ENCODE measurements around the gene IFT57. TPM values are rescaled to one million over a fixed set of nuclear protein-coding genes. Genes with fewer than 3 reads are reported as not detected.

The IFT57 gene
- total and polyA plus RNA-seq, 10 of the 15 experiments (the other 5 are each of a cell fraction or from before 2014, with no cell fraction given) = 1.8 to 25.0 (median 7.5) TPM

DNA sequence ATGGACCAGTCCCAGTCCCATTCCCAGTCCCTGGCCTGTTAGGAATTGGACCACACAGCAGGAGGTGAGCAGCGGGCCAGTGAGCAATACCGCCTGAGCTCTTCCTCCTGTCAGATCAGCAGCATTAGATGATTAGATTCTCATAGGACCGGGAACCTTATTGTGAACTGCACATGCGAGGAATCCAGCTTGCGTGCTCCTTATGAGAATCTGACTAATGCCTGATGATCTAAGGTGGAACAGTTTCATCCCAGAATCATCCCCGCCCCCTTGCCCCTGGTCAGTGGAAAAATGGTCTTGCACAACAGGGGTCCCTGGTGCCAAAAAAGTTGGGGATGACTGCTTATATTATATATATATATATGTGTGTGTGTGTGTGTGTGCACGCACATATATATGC is 63.1 kb downstream of the IFT57 start:
- H3K27ac ChIP-seq (ENCODE audit: control insufficient read depth, insufficient read depth) = no peak overlapping the region
- ChIA-PET CTCF (interaction anchor here (2.6 to 3.3 kb wide), 2 partner anchors 163 to 244 kb away, joined by 6 to 31 read pairs; no protein-coding TSS in a partner anchor), RAD21 (ENCODE audit: unreplicated experiment) (interaction anchor here (1.4 kb wide), 1 partner anchor 163 kb away, joined by 3 read pairs; no protein-coding TSS in a partner anchor), SMC1A (ENCODE audit: uncharacterized antibody, unreplicated experiment) (interaction anchor here (1.8 to 3.8 kb wide), 2 partner anchors 247 to 316 kb away, joined by 6 to 23 read pairs; no protein-coding TSS in a partner anchor), POLR2A (interaction anchor here (0.6 kb wide), 1 partner anchor 142 kb away, joined by 5 read pairs; no protein-coding TSS in a partner anchor)
- H3K27me3 ChIP-seq (replicated peaks in 1 of 2; ENCODE audit: control insufficient read depth in 2 of 2, insufficient read depth in 2 of 2, low read length in 1 of 2) = no peaks in the 10 kb centered on the region
- 95% methylated on average over 7 of the region's 7 CpGs for WGBS (ENCODE audit: insufficient coverage, insufficient replicate concordance, low lambda C conversion rate, missing lambda C conversion rate)
- in situ Hi-C loops (cut with MboI) = no loop called here
- no peaks in the 10 kb centered on the region for H3K9me3 ChIP-seq (replicated peaks; ENCODE audit: control insufficient read depth, insufficient read depth, low read length)
- H4K20me1 ChIP-seq (ENCODE audit: control insufficient read depth, insufficient read depth) = no peaks in the 10 kb centered on the region
- H3K4me3 ChIP-seq = no peak overlapping the region
- no peak for ATAC-seq
- no peak for TF ChIP-seq YY1 (IDR thresholded peaks at IDR 0.05; ENCODE audit: low read depth, low read length)
- no peak for TF ChIP-seq NBN (IDR thresholded peaks at IDR 0.05)
- no peak for TF ChIP-seq MYB (IDR thresholded peaks at IDR 0.05; ENCODE audit: borderline replicate concordance, low read depth, low read length)
- no peak for TF ChIP-seq RAD51 (IDR thresholded peaks at IDR 0.05)
- no peak for TF ChIP-seq IKZF2 (IDR thresholded peaks at IDR 0.05)
- H3K79me2 ChIP-seq (ENCODE audit: control insufficient read depth, insufficient read depth, low read length) = no peaks in the 10 kb centered on the region
- no TSS peak for BruUV-seq (replicated peaks)
- no peaks in the 10 kb centered on the region for H3K4me1 ChIP-seq (ENCODE audit: control insufficient read depth, insufficient read depth, low read length)
- no peak overlapping the region for H3K9ac ChIP-seq (ENCODE audit: control insufficient read depth, insufficient read depth, low read length)
- H2AFZ ChIP-seq (ENCODE audit: control insufficient read depth, low read depth, low read length) = no peak overlapping the region
- H3K4me2 ChIP-seq (ENCODE audit: control insufficient read depth, insufficient read depth) = no peak overlapping the region
- intact Hi-C loops (cut with micrococcal nuclease; ENCODE audit: unreplicated experiment) = loop anchor here (10.0 kb wide), 1 partner anchor 136 kb away; the partner anchor contains the start of gene HHLA2
- FAIRE-seq = no peak
- H3K36me3 ChIP-seq (ENCODE audit: control insufficient read depth in 2 of 2, insufficient read depth in 2 of 2, low read length in 1 of 2) = no peaks in the 10 kb centered on the region
- no peak for DNase-seq (ENCODE audit: low read depth, low spot score)

DNA sequence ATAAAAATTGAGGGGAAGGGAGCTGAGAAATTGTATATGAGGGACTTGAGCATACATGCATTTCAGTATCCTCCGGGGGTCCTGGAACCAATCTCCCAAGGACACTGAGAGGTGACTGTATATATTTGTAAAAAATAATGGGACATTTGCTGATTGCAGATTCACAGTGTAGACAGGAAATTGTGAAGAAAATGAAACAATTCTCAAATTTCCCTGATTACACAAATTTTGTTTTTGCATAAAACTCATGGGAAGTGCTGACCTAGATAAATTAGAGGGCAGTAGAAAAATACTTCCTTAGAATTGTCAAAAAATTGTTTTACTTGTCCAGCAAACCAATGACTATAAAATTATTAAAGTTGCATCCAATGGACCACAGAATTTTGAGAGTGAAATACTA is 64.0 kb downstream of the IFT57 start:
- BruUV-seq (replicated peaks) = no TSS peak

More for the DNA sequence above, 64.0 kb downstream of the IFT57 start:
- ChIA-PET POLR2A (interaction anchor here (0.6 kb wide), 1 partner anchor 141 kb away, joined by 5 read pairs; no protein-coding TSS in a partner anchor), RAD21 (ENCODE audit: unreplicated experiment) (interaction anchor here (1.2 to 1.4 kb wide), 3 partner anchors 33 to 244 kb away, joined by 3 read pairs; no protein-coding TSS in a partner anchor), SMC1A (ENCODE audit: uncharacterized antibody, unreplicated experiment) (interaction anchor here (1.0 to 3.8 kb wide), 8 partner anchors 9 to 319 kb away, joined by 4 to 23 read pairs (median 6); partner anchors contain the start of gene HHLA2), CTCF (interaction anchor here (0.6 to 3.3 kb wide), 8 partner anchors 26 to 394 kb away, joined by 3 to 31 read pairs (median 5); no protein-coding TSS in a partner anchor)
- Histone ChIP-seq H3K9ac (ENCODE audit: control insufficient read depth, insufficient read depth, low read length) (no peak overlapping the region), H3K36me3 (ENCODE audit: control insufficient read depth in 2 of 2, insufficient read depth in 2 of 2, low read length in 1 of 2) (no peaks in the 10 kb centered on the region), H3K4me1 (ENCODE audit: control insufficient read depth, insufficient read depth, low read length) (no peaks in the 10 kb centered on the region), H3K9me3 (replicated peaks; ENCODE audit: control insufficient read depth, insufficient read depth, low read length) (no peaks in the 10 kb centered on the region), H3K27me3 (replicated peaks in 1 of 2; ENCODE audit: control insufficient read depth in 2 of 2, insufficient read depth in 2 of 2, low read length in 1 of 2) (no peaks in the 10 kb centered on the region), H3K27ac (ENCODE audit: control insufficient read depth, insufficient read depth) (no peak overlapping the region), H4K20me1 (ENCODE audit: control insufficient read depth, insufficient read depth) (no peaks in the 10 kb centered on the region), H3K79me2 (ENCODE audit: control insufficient read depth, insufficient read depth, low read length) (no peaks in the 10 kb centered on the region), H3K4me3 (no peak overlapping the region), H3K4me2 (ENCODE audit: control insufficient read depth, insufficient read depth) (no peak overlapping the region), H2AFZ (ENCODE audit: control insufficient read depth, low read depth, low read length) (no peak overlapping the region)
- intact Hi-C loops (cut with micrococcal nuclease; ENCODE audit: unreplicated experiment) (loop anchor here (10.0 kb wide), 1 partner anchor 137 kb away; the partner anchor contains the start of gene HHLA2), in situ Hi-C loops (cut with MboI) (no loop called here)
- no peak for TF ChIP-seq WRNIP1 (IDR thresholded peaks at IDR 0.05; ENCODE audit: borderline replicate concordance, low read depth, low read length)
- TF ChIP-seq, protein P1, sequence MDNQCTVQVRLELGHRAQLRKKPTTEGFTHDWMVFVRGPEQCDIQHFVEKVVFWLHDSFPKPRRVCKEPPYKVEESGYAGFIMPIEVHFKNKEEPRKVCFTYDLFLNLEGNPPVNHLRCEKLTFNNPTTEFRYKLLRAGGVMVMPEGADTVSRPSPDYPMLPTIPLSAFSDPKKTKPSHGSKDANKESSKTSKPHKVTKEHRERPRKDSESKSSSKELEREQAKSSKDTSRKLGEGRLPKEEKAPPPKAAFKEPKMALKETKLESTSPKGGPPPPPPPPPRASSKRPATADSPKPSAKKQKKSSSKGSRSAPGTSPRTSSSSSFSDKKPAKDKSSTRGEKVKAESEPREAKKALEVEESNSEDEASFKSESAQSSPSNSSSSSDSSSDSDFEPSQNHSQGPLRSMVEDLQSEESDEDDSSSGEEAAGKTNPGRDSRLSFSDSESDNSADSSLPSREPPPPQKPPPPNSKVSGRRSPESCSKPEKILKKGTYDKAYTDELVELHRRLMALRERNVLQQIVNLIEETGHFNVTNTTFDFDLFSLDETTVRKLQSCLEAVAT (IDR thresholded peaks at IDR 0.05) = no peak
- WGBS (ENCODE audit: insufficient coverage, insufficient replicate concordance, low lambda C conversion rate, missing lambda C conversion rate) = 94% methylated on average over 1 of the region's 1 CpG
- DNase-seq (ENCODE audit: low read depth, low spot score) = no peak
- no peak for FAIRE-seq
- no peak for ATAC-seq
